Osteoblast (primary cell): ENCODE measurements around the gene FANCF. TPM values are rescaled to one million over a fixed set of nuclear protein-coding genes. Genes with fewer than 3 reads are reported as not detected.
"Not testable (repeated sequence)": the region's sequence is repeated elsewhere in the genome, so short reads cannot be mapped to it uniquely, and the experiment has no call there.

Experiments
- DNase-seq: peaks from one replicate; pipeline ENCODE4 v3.0.0; 2011; ENCODE audit warnings: low spot score, mixed read lengths; ENCODE audit not compliant: insufficient read length; ENCODE audit errors: missing footprints
- H2AFZ ChIP-seq: 2 replicates; pipeline ENCODE4 v1.6.0; 2011; ENCODE audit warnings: mild to moderate bottlenecking, low read length
- H3K27ac ChIP-seq: 2 replicates; pipeline ENCODE4 v1.5.1; 2011; ENCODE audit warnings: mild to moderate bottlenecking, low read depth, low read length, moderate library complexity
- H3K27me3 ChIP-seq: 2 replicates; pipeline ENCODE4 v1.6.0; 2012; ENCODE audit warnings: mild to moderate bottlenecking, control low read depth, inconsistent platforms, low read length, moderate library complexity; ENCODE audit not compliant: insufficient read depth
- H3K36me3 ChIP-seq: 2 replicates; pipeline ENCODE4 v1.5.1; 2011; ENCODE audit warnings: mild to moderate bottlenecking, low read length, control low read depth, moderate library complexity; ENCODE audit not compliant: insufficient read depth
- H3K4me1 ChIP-seq: 2 replicates; pipeline ENCODE4 v1.5.1; 2011; ENCODE audit warnings: mild to moderate bottlenecking, low read length, control low read depth, moderate library complexity; ENCODE audit not compliant: insufficient read depth
- H3K4me2 ChIP-seq: 2 replicates; pipeline ENCODE4 v1.6.0; 2011; ENCODE audit warnings: mild to moderate bottlenecking, low read length; ENCODE audit not compliant: insufficient read depth
- H3K4me3 ChIP-seq: fragments of 200-600 bp; sonication (generic); 3 replicates; pipeline ENCODE4 v1.5.1; 2012; ENCODE audit warnings: mild to moderate bottlenecking, low read length, inconsistent platforms; ENCODE audit not compliant: insufficient read depth
- H3K79me2 ChIP-seq: 2 replicates; pipeline ENCODE4 v1.6.0; 2012; ENCODE audit warnings: mild to moderate bottlenecking, low read length, control low read depth, inconsistent platforms; ENCODE audit not compliant: insufficient read depth
- H3K9me3 ChIP-seq: 2 replicates; pipeline ENCODE4 v1.5.1; 2011; ENCODE audit warnings: low read depth, low read length, control low read depth
- H4K20me1 ChIP-seq: 2 replicates; pipeline ENCODE4 v1.6.0; 2012; ENCODE audit warnings: mild to moderate bottlenecking, low read length, control low read depth; ENCODE audit not compliant: insufficient read depth
- total RNA-seq: library from RNA; depleted of rRNA; stranded (reverse); fragments of >200 nt; gene quantifications from 2 replicates; pipeline ENCODE4 v1.2.3, GENCODE V29; 2012
- TF ChIP-seq, protein P1 (sequence below): IDR thresholded peaks from 2 replicates; pipeline ENCODE4 v1.5.1; 2011; ENCODE audit warnings: mild to moderate bottlenecking, low read depth, low read length, moderate library complexity; ENCODE audit errors: extremely low read depth

FANCF gene
- total RNA-seq, 1 donor: 13.4 TPM

- no peaks in the 10 kb centered on the region for H4K20me1 ChIP-seq
- H3K79me2 ChIP-seq: no peaks in the 10 kb centered on the region
- H3K4me1 ChIP-seq: no peaks in the 10 kb centered on the region
- peak within 1 kb of the TSS; percentile 12 for H3K4me3 ChIP-seq
- DNase-seq: peak; percentile 19
- no peaks in the 10 kb centered on the region for H3K36me3 ChIP-seq
- no peaks in the 10 kb centered on the region for H3K27me3 ChIP-seq
- no peak within 1 kb of the TSS for H3K27ac ChIP-seq
- TF ChIP-seq, protein P1, sequence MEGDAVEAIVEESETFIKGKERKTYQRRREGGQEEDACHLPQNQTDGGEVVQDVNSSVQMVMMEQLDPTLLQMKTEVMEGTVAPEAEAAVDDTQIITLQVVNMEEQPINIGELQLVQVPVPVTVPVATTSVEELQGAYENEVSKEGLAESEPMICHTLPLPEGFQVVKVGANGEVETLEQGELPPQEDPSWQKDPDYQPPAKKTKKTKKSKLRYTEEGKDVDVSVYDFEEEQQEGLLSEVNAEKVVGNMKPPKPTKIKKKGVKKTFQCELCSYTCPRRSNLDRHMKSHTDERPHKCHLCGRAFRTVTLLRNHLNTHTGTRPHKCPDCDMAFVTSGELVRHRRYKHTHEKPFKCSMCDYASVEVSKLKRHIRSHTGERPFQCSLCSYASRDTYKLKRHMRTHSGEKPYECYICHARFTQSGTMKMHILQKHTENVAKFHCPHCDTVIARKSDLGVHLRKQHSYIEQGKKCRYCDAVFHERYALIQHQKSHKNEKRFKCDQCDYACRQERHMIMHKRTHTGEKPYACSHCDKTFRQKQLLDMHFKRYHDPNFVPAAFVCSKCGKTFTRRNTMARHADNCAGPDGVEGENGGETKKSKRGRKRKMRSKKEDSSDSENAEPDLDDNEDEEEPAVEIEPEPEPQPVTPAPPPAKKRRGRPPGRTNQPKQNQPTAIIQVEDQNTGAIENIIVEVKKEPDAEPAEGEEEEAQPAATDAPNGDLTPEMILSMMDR: no peak
- no peak within 1 kb of the TSS for H2AFZ ChIP-seq
- no peaks in the 10 kb centered on the region for H3K9me3 ChIP-seq
- peak within 1 kb of the TSS; percentile 34 for H3K4me2 ChIP-seq
These were observed 40.7 kb upstream of the FANCF start, which contains the start of gene GAS2 for GRCh38 chr11:22666325-22666687. TSS of gene GAS2 (plus strand) at chr11:22666611. CDS start at chr11:22674870, 8,259 bp downstream.

DNA sequence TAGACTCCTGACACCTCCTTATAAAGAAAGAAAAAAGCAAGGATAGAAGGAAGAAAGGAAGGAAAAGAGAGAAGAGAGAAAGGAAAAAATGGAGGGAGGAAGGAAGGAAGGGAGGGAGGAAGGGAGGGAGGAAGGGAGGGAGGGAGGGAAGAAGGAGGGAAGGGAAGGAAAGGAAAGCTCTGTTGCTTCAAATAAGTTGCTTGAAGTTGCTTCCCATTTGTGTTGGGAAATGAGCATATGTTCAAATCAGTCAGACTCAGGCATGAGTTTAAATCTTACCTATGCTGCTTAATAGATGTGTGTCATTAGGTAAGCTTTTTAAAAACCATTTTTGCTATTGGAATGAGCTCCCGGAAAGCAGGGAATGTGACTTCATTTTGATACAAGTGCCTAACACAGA lies 34.2 kb upstream of the FANCF start:
- H3K27ac ChIP-seq: no peak overlapping the region
- TF ChIP-seq, protein P1: no peak
- H3K4me3 ChIP-seq: no peak overlapping the region
- no peak for DNase-seq
- H3K36me3 ChIP-seq: no peaks in the 10 kb centered on the region
- no peaks in the 10 kb centered on the region for H4K20me1 ChIP-seq
- no peak overlapping the region for H2AFZ ChIP-seq
- H3K4me1 ChIP-seq: no peaks in the 10 kb centered on the region
- no peak overlapping the region for H3K4me2 ChIP-seq
- no peaks in the 10 kb centered on the region for H3K27me3 ChIP-seq
- no peaks in the 10 kb centered on the region for H3K9me3 ChIP-seq
- H3K79me2 ChIP-seq: no peaks in the 10 kb centered on the region

GRCh38 chr11:22657101-22657694 lies 31.6 kb upstream of the FANCF start:
- H3K27me3 ChIP-seq: no peaks in the 10 kb centered on the region
- H3K9me3 ChIP-seq: no peaks in the 10 kb centered on the region
- TF ChIP-seq, protein P1: no peak
- no peaks in the 10 kb centered on the region for H3K79me2 ChIP-seq
- H4K20me1 ChIP-seq: no peaks in the 10 kb centered on the region
- H3K27ac ChIP-seq: no peak overlapping the region
- no peak overlapping the region for H2AFZ ChIP-seq
- no peak for DNase-seq
- H3K36me3 ChIP-seq: no peaks in the 10 kb centered on the region
- H3K4me1 ChIP-seq: no peaks in the 10 kb centered on the region
- no peak overlapping the region for H3K4me2 ChIP-seq
- no peak overlapping the region for H3K4me3 ChIP-seq

GRCh38 chr11:22656130-22656529 lies 30.5 kb upstream of the FANCF start:
- Histone ChIP-seq H3K4me3 (no peak overlapping the region), H3K4me1 (no peaks in the 10 kb centered on the region), H3K27ac (no peak overlapping the region), H2AFZ (no peak overlapping the region), H3K4me2 (no peak overlapping the region), H3K79me2 (no peaks in the 10 kb centered on the region), H4K20me1 (no peaks in the 10 kb centered on the region), H3K9me3 (no peaks in the 10 kb centered on the region), H3K36me3 (no peaks in the 10 kb centered on the region), H3K27me3 (no peaks in the 10 kb centered on the region)
- TF ChIP-seq, protein P1: no peak
- no peak for DNase-seq

DNA sequence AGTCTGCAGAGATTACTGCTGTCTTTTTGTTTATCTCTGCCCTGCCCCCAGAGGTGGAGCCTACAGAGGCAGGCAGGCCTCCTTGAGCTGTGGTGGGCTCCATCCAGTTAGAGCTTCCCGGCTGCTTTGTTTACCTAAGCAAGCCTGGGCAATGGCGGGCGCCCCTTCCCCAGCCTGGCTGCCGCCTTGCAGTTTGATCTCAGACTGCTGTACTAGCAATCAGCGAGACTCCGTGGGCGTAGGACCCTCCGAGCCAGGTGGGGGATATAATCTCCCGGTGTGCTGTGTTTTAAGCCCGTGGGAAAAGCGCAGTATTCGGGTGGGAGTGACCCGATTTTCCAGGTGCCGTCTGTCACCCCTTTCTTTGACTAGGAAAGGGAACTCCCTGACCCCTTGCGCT lies 26.7 kb upstream of the FANCF start:
- not testable (repeated sequence) for H4K20me1 ChIP-seq, H3K4me2 ChIP-seq, DNase-seq, H2AFZ ChIP-seq, H3K79me2 ChIP-seq, H3K9me3 ChIP-seq, H3K36me3 ChIP-seq, H3K27ac ChIP-seq, H3K4me1 ChIP-seq, H3K27me3 ChIP-seq, H3K4me3 ChIP-seq
